ENCODE data around the gene UBE2O. TPM values are rescaled to one million over a fixed set of nuclear protein-coding genes. Genes with fewer than 3 reads are reported as not detected.

The UBE2O gene
- total and polyA plus RNA-seq, 10 donors, result 7.2 to 55.9 (median 30.4) TPM

GRCh38 chr17:76385892-76386786 lies 66.8 kb downstream of the UBE2O start:
- peak; percentile 95 for DNase-seq
- Histone ChIP-seq H3K27me3 (replicated peaks in 1 of 7) (peaks cover 0 to 36% (median 19%) of the 10 kb centered on the region in 7 donors), H3K4me1 (peaks cover 21 to 70% (median 49%) of the 10 kb centered on the region in 6 donors), H3K9me3 (no peaks in the 10 kb centered on the region), H3K4me3 (peak overlapping the region; percentile 58 to 92 (median 70)), H3K36me3 (peaks cover 0 to 18% (median 10%) of the 10 kb centered on the region in 6 donors), H3K27ac (peak overlapping the region in 3 of 8 donors; percentile 8 to 86 (median 28))
- WGBS, 5 donors, result 32 to 51% (median 40%) methylated on average over 39 to 52 of the region's 52 CpGs
- intact Hi-C loops (cut with DNase I; ENCODE audit: low total_unique reads), result no loop called here
- TF ChIP-seq POLR2AphosphoS5 (IDR thresholded peaks at IDR 0.05) (peak; percentile 28 to 73 (median 50)), CTCF (IDR thresholded peaks at IDR 0.05 in 8 of 11, conservative IDR thresholded peaks at IDR 0.05 in 3 of 11) (peak; percentile 74 to 95 (median 89)), POLR2A (IDR thresholded peaks at IDR 0.05) (no peak)

GRCh38 chr17:76384987-76385891 lies 67.7 kb downstream of the UBE2O start:
- intact Hi-C loops (cut with DNase I; ENCODE audit: low total_unique reads), result no loop called here
- Histone ChIP-seq H3K27ac (peak overlapping the region in 5 of 8 donors; percentile 63 to 86 (median 78)), H3K27me3 (replicated peaks in 1 of 7) (peaks cover 0 to 36% (median 19%) of the 10 kb centered on the region in 7 donors), H3K4me3 (peak overlapping the region; percentile 58 to 92 (median 70)), H3K4me1 (peaks cover 21 to 71% (median 49%) of the 10 kb centered on the region in 6 donors), H3K36me3 (peaks cover 0 to 9% (median under 1%) of the 10 kb centered on the region in 6 donors), H3K9me3 (no peaks in the 10 kb centered on the region)
- 2 to 5% (median 3%) methylated on average over 36 to 74 of the region's 74 CpGs for WGBS, 5 donors
- TF ChIP-seq POLR2AphosphoS5 (IDR thresholded peaks at IDR 0.05), result no peak
- no peak for TF ChIP-seq CTCF (IDR thresholded peaks at IDR 0.05 in 8 of 11, conservative IDR thresholded peaks at IDR 0.05 in 3 of 11)
- TF ChIP-seq POLR2A (IDR thresholded peaks at IDR 0.05), result no peak
- DNase-seq, result peak; percentile 82

- H3K36me3 ChIP-seq, result peaks cover 0 to 5% (median 0%) of the 10 kb centered on the region in 6 donors
- WGBS, 5 donors, result 0 to 1% (median 1%) methylated on average over 20 to 118 of the region's 118 CpGs
- peak; percentile 24 to 64 (median 59) for TF ChIP-seq POLR2AphosphoS5 (IDR thresholded peaks at IDR 0.05)
- TF ChIP-seq POLR2A (IDR thresholded peaks at IDR 0.05), result no peak
- H3K27ac ChIP-seq, result peak within 1 kb of the TSS; percentile 63 to 86 (median 77)
- intact Hi-C loops (cut with DNase I; ENCODE audit: low total_unique reads), result no loop called here
- peaks cover 21 to 63% (median 45%) of the 10 kb centered on the region in 6 donors for H3K4me1 ChIP-seq
- no peaks in the 10 kb centered on the region for H3K9me3 ChIP-seq
- DNase-seq, result peak; percentile 94
- peak within 1 kb of the TSS; percentile 58 to 92 (median 70) for H3K4me3 ChIP-seq
- H3K27me3 ChIP-seq (replicated peaks in 1 of 7), result peaks cover 0 to 36% (median 19%) of the 10 kb centered on the region in 7 donors
Measured at GRCh38 chr17:76384222-76384986, 68.5 kb downstream of the UBE2O start, which contains the start of gene SPHK1. Gene SPHK1, plus strand, starts transcription at chr17:76384609. Its CDS starts 1,036 bp downstream, at chr17:76385645.

All from spleen (tissue), 11 donors.